H1 (cell line): ENCODE results near the gene ZNF813. TPM values are rescaled to one million over a fixed set of nuclear protein-coding genes. Genes with fewer than 3 reads are reported as not detected.

Experiments
- CTCF ChIA-PET: fragments of 300-600 bp; sonication (Branson Sonifier 250); formaldehyde crosslinking; loops from one replicate; lab custom pipeline; 2021; ENCODE audit not compliant: partially characterized antibody; lab: Charles Lee
- POLR2A ChIA-PET: fragments of 300-600 bp; sonication (Branson Sonifier 250); formaldehyde crosslinking; loops from one replicate; lab custom pipeline; 2021; ENCODE audit warnings: inconsistent platforms; ENCODE audit not compliant: partially characterized antibody; lab: Charles Lee
- DNase-seq, 2 experiments: peaks; one replicate each; pipeline versions ENCODE4 v3.0.0 to v3.0.0-alpha.2; 2010 to 2022; ENCODE audit warnings: low spot score in 2 of 2, low read depth in 1 of 2, mixed read lengths in 1 of 2
- FAIRE-seq: peaks from 2 replicates; lab custom pipeline; 2011; peaks lifted over from hg19 to GRCh38; lab: Jason Lieb, UNC
- H2AFZ ChIP-seq: 2 replicates; pipeline ENCODE4 v1.8.1; 2012; ENCODE audit warnings: low read length, inconsistent platforms
- H2AK5ac ChIP-seq: 2 replicates; pipeline ENCODE4 v1.6.1; 2013; ENCODE audit warnings: low read depth, low read length
- H2BK120ac ChIP-seq: replicated peaks from 2 replicates; pipeline ENCODE3; 2013; ENCODE audit warnings: low read depth, low read length, inconsistent platforms
- H2BK12ac ChIP-seq: 2 replicates; pipeline ENCODE4 v1.6.1; 2013; ENCODE audit warnings: low read depth, low read length
- H2BK15ac ChIP-seq: 2 replicates; pipeline ENCODE4 v1.6.1; 2013; ENCODE audit warnings: low read length
- H2BK20ac ChIP-seq: 2 replicates; pipeline ENCODE4 v1.6.1; 2013; ENCODE audit warnings: low read length
- H2BK5ac ChIP-seq: 2 replicates; pipeline ENCODE4 v1.6.1; 2013; ENCODE audit warnings: low read depth, low read length
- H3K14ac ChIP-seq: 2 replicates; pipeline ENCODE4 v1.6.1; 2013; ENCODE audit warnings: inconsistent platforms; ENCODE audit not compliant: insufficient read length
- H3K18ac ChIP-seq: 2 replicates; pipeline ENCODE4 v1.6.1; 2013; ENCODE audit warnings: low read length; ENCODE audit errors: extremely low read depth
- H3K23ac ChIP-seq: 2 replicates; pipeline ENCODE4 v1.6.1; 2013; ENCODE audit warnings: inconsistent platforms; ENCODE audit not compliant: insufficient read length
- H3K23me2 ChIP-seq: 2 replicates; pipeline ENCODE4 v1.6.1; 2013; ENCODE audit warnings: low read depth, low read length
- H3K27ac ChIP-seq: 2 replicates; pipeline ENCODE4 v1.6.1; 2011; ENCODE audit warnings: low read depth, low read length, inconsistent platforms
- H3K27me3 ChIP-seq, 4 experiments: replicated peaks in 1 of 4; 1 replicate in 1 of 4; 2 replicates in 3 of 4; pipeline versions ENCODE4 v1.6.1 to v1.8.1; 2011 to 2013; ENCODE audit warnings: low read length in 3 of 4, mild to moderate bottlenecking in 3 of 4, inconsistent platforms in 2 of 4, mixed read lengths in 2 of 4, moderate library complexity in 1 of 4; ENCODE audit not compliant: control insufficient read depth in 3 of 4, insufficient read depth in 3 of 4; ENCODE audit errors: extremely low read depth in 1 of 4
- H3K36me3 ChIP-seq, 4 experiments: 2 replicates each; pipeline versions ENCODE4 v1.6.1 to v1.8.1; 2011 to 2013; ENCODE audit warnings: mild to moderate bottlenecking in 4 of 4, low read length in 3 of 4, moderate library complexity in 2 of 4, control low read depth in 1 of 4, inconsistent platforms in 1 of 4; ENCODE audit not compliant: insufficient read depth in 4 of 4, control insufficient read depth in 2 of 4
- H3K4ac ChIP-seq: replicated peaks from 2 replicates; pipeline ENCODE3; 2013; ENCODE audit warnings: low read length, low read depth, mixed read lengths, inconsistent platforms; ENCODE audit not compliant: insufficient read length
- H3K4me1 ChIP-seq, 4 experiments: replicated peaks in 1 of 4; 1 replicate in 1 of 4; 2 replicates in 3 of 4; pipeline versions ENCODE4 v1.6.1 to v1.8.1; 2011 to 2013; ENCODE audit warnings: low read length in 3 of 4, inconsistent platforms in 2 of 4, mixed read lengths in 1 of 4; ENCODE audit not compliant: insufficient read depth in 4 of 4, control insufficient read depth in 3 of 4
- H3K4me2 ChIP-seq, 2 experiments: 2 replicates each; pipeline versions ENCODE4 v1.6.1 to v1.8.1; 2011 to 2013; ENCODE audit warnings: low read depth in 2 of 2, low read length in 2 of 2, control low read depth in 1 of 2, inconsistent platforms in 1 of 2, mild to moderate bottlenecking in 1 of 2; ENCODE audit not compliant: insufficient read depth in 1 of 2
- H3K4me3 ChIP-seq, 4 experiments: fragments of 200-600, 300-600 bp in 1 of 4; sonication (generic), shearing (Covaris generic), sonication (Bioruptor Twin) in 1 of 4; 2 replicates each; pipeline versions ENCODE4 v1.5.1 to v1.8.1; 2011 to 2016; ENCODE audit warnings: low read length in 4 of 4, low read depth in 3 of 4, control low read depth in 2 of 4, inconsistent platforms in 2 of 4, mild to moderate bottlenecking in 2 of 4, mixed read lengths in 1 of 4, moderate library complexity in 1 of 4; ENCODE audit not compliant: insufficient read depth in 2 of 4; ENCODE audit errors: extremely low read depth in 1 of 4
- H3K56ac ChIP-seq: replicated peaks from 2 replicates; pipeline ENCODE3; 2013; ENCODE audit warnings: low read depth, mild to moderate bottlenecking, mixed read lengths, low read length, inconsistent platforms; ENCODE audit not compliant: insufficient read length
- H3K79me1 ChIP-seq: 2 replicates; pipeline ENCODE4 v1.6.1; 2013; ENCODE audit warnings: low read depth, low read length, control low read depth
- H3K79me2 ChIP-seq, 2 experiments: 2 replicates each; pipeline versions ENCODE4 v1.6.1 to v1.8.1; 2012 to 2013; ENCODE audit warnings: low read length in 2 of 2, mild to moderate bottlenecking in 2 of 2, inconsistent platforms in 1 of 2; ENCODE audit not compliant: insufficient read depth in 2 of 2, control insufficient read depth in 1 of 2
- H3K9ac ChIP-seq, 4 experiments: replicated peaks in 1 of 4; 1 replicate in 1 of 4; 2 replicates in 3 of 4; pipeline versions ENCODE4 v1.6.1 to v1.8.1; 2011 to 2013; ENCODE audit warnings: low read depth in 3 of 4, low read length in 3 of 4, control low read depth in 2 of 4, mild to moderate bottlenecking in 2 of 4, moderate library complexity in 2 of 4, inconsistent platforms in 1 of 4; ENCODE audit errors: extremely low read depth in 1 of 4
- H3K9me3 ChIP-seq, 2 experiments: 2 replicates each; pipeline versions ENCODE4 v1.6.1 to v1.8.1; 2012 to 2013; ENCODE audit warnings: mild to moderate bottlenecking in 2 of 2, moderate library complexity in 2 of 2, control low read depth in 1 of 2, inconsistent platforms in 1 of 2, low read depth in 1 of 2, low read length in 1 of 2, mixed read lengths in 1 of 2; ENCODE audit not compliant: insufficient read depth in 2 of 2
- H4K20me1 ChIP-seq, 2 experiments: replicated peaks in 1 of 2; 2 replicates each; pipeline versions ENCODE3 to v1.8.1; 2011 to 2013; ENCODE audit warnings: inconsistent platforms in 2 of 2, low read length in 2 of 2, mild to moderate bottlenecking in 1 of 2; ENCODE audit not compliant: insufficient read depth in 2 of 2, control insufficient read depth in 1 of 2
- H4K5ac ChIP-seq: 2 replicates; pipeline ENCODE4 v1.6.1; 2013; ENCODE audit warnings: low read length, low read depth, mixed read lengths, inconsistent platforms; ENCODE audit not compliant: insufficient read length
- H4K8ac ChIP-seq: 2 replicates; pipeline ENCODE4 v1.8.0; 2013; ENCODE audit warnings: mild to moderate bottlenecking, moderate library complexity, low read length, inconsistent platforms; ENCODE audit not compliant: insufficient read depth; ENCODE audit errors: extremely low read depth
- H4K91ac ChIP-seq: replicated peaks from 2 replicates; pipeline ENCODE3; 2013; ENCODE audit warnings: low read length, mixed read lengths, inconsistent platforms; ENCODE audit not compliant: insufficient read length
- BACH1 ChIP-seq: IDR thresholded peaks from 2 replicates; pipeline ENCODE4 v1.6.1; 2012; ENCODE audit warnings: low read length, improper control_type of control experiment
- FOSL1 ChIP-seq: IDR thresholded peaks from 2 replicates; pipeline ENCODE4 v1.6.1; 2011; ENCODE audit warnings: mild to moderate bottlenecking, low read depth, low read length, moderate library complexity; ENCODE audit not compliant: insufficient read depth
- NANOG ChIP-seq: IDR thresholded peaks from 2 replicates; pipeline ENCODE4 v1.6.1; 2011; ENCODE audit warnings: low read length, low read depth, mild to moderate bottlenecking, inconsistent platforms; ENCODE audit not compliant: insufficient read depth, poor library complexity, severe bottlenecking
- NRF1 ChIP-seq: IDR thresholded peaks from 2 replicates; pipeline ENCODE4 v1.6.1; 2011; ENCODE audit warnings: mild to moderate bottlenecking, low read depth, low read length, improper control_type of control experiment
- POLR2A ChIP-seq, 2 experiments: IDR thresholded peaks; 1 replicate in 1 of 2; 2 replicates in 1 of 2; pipeline ENCODE4 v1.6.1; 2011; ENCODE audit warnings: low read depth in 2 of 2, low read length in 2 of 2, mild to moderate bottlenecking in 2 of 2; ENCODE audit errors: control extremely low read depth in 1 of 2
- RXRA ChIP-seq: IDR thresholded peaks from 2 replicates; pipeline ENCODE4 v1.6.1; 2011; ENCODE audit warnings: low read depth, mild to moderate bottlenecking, low read length, moderate library complexity; ENCODE audit not compliant: insufficient read depth
- WGBS, 2 experiments: shearing (Covaris generic) in 1 of 2; methylation state at CpG; one replicate each; pipeline versions ENCODE4 v1.1.6 to v1.1.7; 2013 to 2015; ENCODE audit warnings: low lambda C conversion rate in 2 of 2, mixed read lengths in 2 of 2, inconsistent platforms in 1 of 2, low coverage in 1 of 2, missing lambda C conversion rate in 1 of 2; ENCODE audit not compliant: insufficient replicate concordance in 2 of 2, insufficient coverage in 1 of 2, insufficient read length in 1 of 2; ENCODE audit errors: extremely low coverage in 1 of 2, missing lambda C conversion rate in 1 of 2; 5-methylcytosine and 5-hydroxymethylcytosine counted together
- polyA plus RNA-seq, 7 experiments: library from polyadenylated mRNA; depleted of rRNA in 3 of 7; stranded (reverse) in 5 of 7; unstranded in 2 of 7; fragments of >200 nt in 5 of 7; fragments of 200-250 nt in 2 of 7; gene quantifications; 1 replicate in 5 of 7; 2 replicates in 1 of 7; 4 replicates in 1 of 7; pipeline versions ENCODE4 v1.2.1 to v1.2.3, GENCODE V29; 2011 to 2013; ENCODE audit warnings: missing spikeins in 2 of 7, mixed read lengths in 2 of 7
- total RNA-seq: library from RNA; stranded (reverse); fragmentation: NEBNext Ultra II Directional; extraction: Animal tissue kit (Norgen Biotek cat#: 25700); gene quantifications from 2 replicates; pipeline ENCODE4 v1.2.1, GENCODE V29; 2021

The ZNF813 gene
- total and polyA plus RNA-seq, 2 of the 8 experiments (the other 6 are each of a cell fraction or from before 2014, with no cell fraction given), result 2.9 to 22.1 TPM

GRCh38 chr19:53531457-53531856 is 63.9 kb downstream of the ZNF813 start:
- H2AK5ac ChIP-seq, result no peak overlapping the region
- peaks cover 0 to 3% of the 10 kb centered on the region in 2 experiments for H4K20me1 ChIP-seq
- H2AFZ ChIP-seq, result no peak overlapping the region
- no peak overlapping the region for H3K9ac ChIP-seq
- H3K14ac ChIP-seq, result no peak overlapping the region
- no peak overlapping the region for H4K8ac ChIP-seq
- POLR2A ChIA-PET, result interaction anchor here (1.6 kb wide), 1 partner anchor 10 kb away, joined by 7 read pairs; no protein-coding TSS in a partner anchor
- no peak overlapping the region for H3K18ac ChIP-seq
- FAIRE-seq, result no peak
- no peak overlapping the region for H3K23ac ChIP-seq
- no peak overlapping the region for H3K4me3 ChIP-seq
- no peak for TF ChIP-seq RXRA
- no peak for TF ChIP-seq NANOG
- TF ChIP-seq POLR2A (IDR thresholded peaks at IDR 0.05; ENCODE audit: control extremely low read depth in 1 of 2, low read depth in 2 of 2, low read length in 2 of 2), result no peak
- TF ChIP-seq FOSL1, result no peak
- no peak for TF ChIP-seq NRF1
- no peak for TF ChIP-seq BACH1
- peaks cover 0 to 9% of the 10 kb centered on the region in 2 experiments; a peak in 1 of 4 replicates for H3K79me2 ChIP-seq
- no peaks in the 10 kb centered on the region for H3K4me1 ChIP-seq
- no peaks in the 10 kb centered on the region for H3K27me3 ChIP-seq
- 91% methylated on average over 4 of the region's 4 CpGs; no CpG with 5 or more reads in 1 of the 2 experiments for WGBS, 2 experiments
- H3K79me1 ChIP-seq, result no peaks in the 10 kb centered on the region
- no peak overlapping the region for H2BK5ac ChIP-seq
- CTCF ChIA-PET, result no interaction called here
- H4K91ac ChIP-seq, result no peak overlapping the region
- no peak overlapping the region for H3K56ac ChIP-seq
- H3K36me3 ChIP-seq, result peaks cover 2 to 18% (median 11%) of the 10 kb centered on the region in 4 experiments; a peak in 5 of 8 replicates
- H3K23me2 ChIP-seq, result no peaks in the 10 kb centered on the region
- no peak overlapping the region for H3K4me2 ChIP-seq
- no peak overlapping the region for H2BK120ac ChIP-seq
- no peak overlapping the region for H2BK20ac ChIP-seq
- no peak overlapping the region for H3K27ac ChIP-seq
- no peak overlapping the region for H2BK12ac ChIP-seq
- no peak overlapping the region for H3K4ac ChIP-seq
- H4K5ac ChIP-seq, result no peak overlapping the region
- no peak for DNase-seq
- no peaks in the 10 kb centered on the region for H3K9me3 ChIP-seq
- H2BK15ac ChIP-seq, result no peak overlapping the region
